Measurements from ENCODE around the gene SRXN1.

The SRXN1 gene

GRCh38 chr20:611843-612185, 41.2 kb downstream of the SRXN1 start:
- intact Hi-C loops (cut with DNase I; ENCODE audit: low total_unique reads) = no loop called here
- Histone ChIP-seq H3K36me3 (no peaks in the 10 kb centered on the region), H3K4me3 (no peak overlapping the region), H3K4me1 (peaks cover 0 to 15% (median 0%) of the 10 kb centered on the region in 4 donors), H3K27ac (no peak overlapping the region), H3K27me3 (peaks cover 0 to 71% of the 10 kb centered on the region in 2 donors), H3K9me3 (no peaks in the 10 kb centered on the region)
- no peak for TF ChIP-seq CTCF (IDR thresholded peaks at IDR 0.05)
- DNase-seq = no peak

GRCh38 chr20:611047-611842, 41.8 kb downstream of the SRXN1 start:
- Histone ChIP-seq H3K27ac (no peak overlapping the region), H3K4me1 (peaks cover 0 to 15% (median 0%) of the 10 kb centered on the region in 4 donors), H3K9me3 (no peaks in the 10 kb centered on the region), H3K27me3 (peaks cover 0 to 71% of the 10 kb centered on the region in 2 donors), H3K36me3 (no peaks in the 10 kb centered on the region), H3K4me3 (no peak overlapping the region)
- no peak for TF ChIP-seq CTCF (IDR thresholded peaks at IDR 0.05)
- intact Hi-C loops (cut with DNase I; ENCODE audit: low total_unique reads) = no loop called here
- no peak for DNase-seq

DNA sequence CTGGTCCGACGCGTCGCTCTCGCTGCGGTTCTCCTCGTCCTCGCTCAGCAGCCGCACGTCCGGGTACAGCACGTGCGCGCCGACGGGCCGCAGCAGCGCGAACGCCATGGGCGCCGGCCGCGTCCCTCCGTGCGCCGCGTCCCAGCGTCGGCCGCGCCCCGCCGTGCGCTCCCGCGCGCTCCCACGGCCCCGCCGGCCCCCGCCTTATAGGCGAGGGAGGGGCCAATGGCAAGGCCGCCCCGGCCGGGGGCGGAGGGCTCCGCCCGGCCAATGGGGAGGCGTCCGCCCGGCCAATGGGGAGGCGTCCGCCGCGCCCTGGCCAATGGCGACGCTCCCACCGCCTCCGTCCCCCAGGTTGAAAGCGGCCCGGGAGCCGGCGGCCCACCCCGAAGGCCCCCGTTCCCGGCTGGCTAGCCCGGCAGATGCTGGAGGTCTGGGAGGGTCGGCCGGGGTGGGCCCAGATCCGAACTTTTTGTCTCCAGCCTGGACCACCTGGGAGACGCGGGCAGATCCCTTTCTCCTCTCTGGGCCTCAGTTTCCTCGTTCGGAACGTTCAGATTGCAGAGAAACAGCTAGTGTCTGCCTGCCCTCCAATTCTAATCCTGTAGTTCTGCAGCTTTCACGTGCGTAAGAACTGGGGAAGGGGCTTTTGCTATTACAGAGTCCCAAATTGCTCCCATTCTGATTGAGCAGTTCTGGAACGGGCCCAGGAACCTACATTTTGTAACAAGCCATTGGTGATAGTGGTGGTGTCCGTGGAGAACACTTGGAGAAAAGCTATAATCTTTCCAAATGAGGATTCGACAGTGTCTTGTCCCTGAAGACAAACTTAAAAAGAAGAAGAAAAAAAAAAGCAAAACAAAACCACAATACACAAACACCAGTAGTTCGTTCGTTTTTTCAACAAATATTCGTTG, 42.6 kb downstream of the SRXN1 start, which contains the start of gene TCF15:
Gene TCF15, minus strand, starts transcription at position 180 of the 917 bp plus-strand sequence. Its CDS starts 72 bp downstream, at position 108.
- TF ChIP-seq CTCF (IDR thresholded peaks at IDR 0.05) = no peak
- DNase-seq = no peak
- intact Hi-C loops (cut with DNase I; ENCODE audit: low total_unique reads) = no loop called here
- Histone ChIP-seq H3K36me3 (no peaks in the 10 kb centered on the region), H3K27me3 (peaks cover 0 to 71% of the 10 kb centered on the region in 2 donors), H3K27ac (no peak within 1 kb of the TSS), H3K4me3 (peak within 1 kb of the TSS in 1 of 2 donors; percentile 14), H3K9me3 (no peaks in the 10 kb centered on the region), H3K4me1 (peaks cover 0 to 15% (median 0%) of the 10 kb centered on the region in 4 donors)

- Histone ChIP-seq H3K9me3 (no peaks in the 10 kb centered on the region), H3K4me3 (peak overlapping the region in 1 of 2 donors; percentile 4), H3K4me1 (peaks cover 0 to 15% (median 0%) of the 10 kb centered on the region in 4 donors), H3K27me3 (peaks cover 0 to 66% of the 10 kb centered on the region in 2 donors), H3K36me3 (no peaks in the 10 kb centered on the region), H3K27ac (no peak overlapping the region)
- DNase-seq = no peak
- no peak for TF ChIP-seq CTCF (IDR thresholded peaks at IDR 0.05)
- intact Hi-C loops (cut with DNase I; ENCODE audit: low total_unique reads) = no loop called here
Measured at GRCh38 chr20:609371-609964, 43.5 kb downstream of the SRXN1 start.

GRCh38 chr20:608970-609369, 44.0 kb downstream of the SRXN1 start:
- intact Hi-C loops (cut with DNase I; ENCODE audit: low total_unique reads) = no loop called here
- Histone ChIP-seq H3K36me3 (no peaks in the 10 kb centered on the region), H3K27me3 (peaks cover 0 to 65% of the 10 kb centered on the region in 2 donors), H3K4me3 (peak overlapping the region in 1 of 2 donors; percentile 4), H3K27ac (no peak overlapping the region), H3K4me1 (peaks cover 0 to 15% (median 0%) of the 10 kb centered on the region in 4 donors), H3K9me3 (no peaks in the 10 kb centered on the region)
- no peak for TF ChIP-seq CTCF (IDR thresholded peaks at IDR 0.05)
- DNase-seq = no peak

Measured in tibial artery (tissue), 4 donors.